Pancreas (tissue), 10 donors: ENCODE data around the gene PRPS1. TPM values are rescaled to one million over a fixed set of nuclear protein-coding genes. Genes with fewer than 3 reads are reported as not detected.

Experiments used
- ATAC-seq, 4 donors: fragments of 200-7000 bp; cut with Tn5 transposase; one replicate each; pipeline versions ENCODE4 v1.8.0 to v1.9.1; 2020; ENCODE audit warnings: mild to moderate bottlenecking in 4 of 4, moderate library complexity in 4 of 4
- DNase-seq, 6 donors: peaks; one replicate each; pipeline ENCODE4 v3.0.0-alpha.2; 2020
- FAIRE-seq: peaks from 2 replicates; lab custom pipeline; 2012; peaks lifted over from hg19 to GRCh38; lab: Jason Lieb, UNC
- H3K27ac ChIP-seq, 4 donors: fragments of 200-600 bp; sonication (generic); 1 replicate in 3 of 4; 2 replicates in 1 of 4; pipeline versions ENCODE4 v1.5.0 to v1.8.0; 2020
- H3K27me3 ChIP-seq, 4 donors: fragments of 200-600 bp; one replicate each; pipeline ENCODE4 v1.8.0; 2021
- H3K36me3 ChIP-seq, 3 donors: fragments of 200-600 bp; sonication (generic) in 1 of 3; one replicate each; pipeline versions ENCODE4 v1.5.0 to v1.8.0; 2020 to 2021
- H3K4me1 ChIP-seq, 3 donors: fragments of 200-600 bp; one replicate each; pipeline ENCODE4 v1.8.0; 2021
- H3K4me3 ChIP-seq, 4 donors: fragments of 200-600 bp; sonication (generic) in 2 of 4; one replicate each; pipeline versions ENCODE4 v1.5.0 to v1.8.0; 2020 to 2021
- H3K9me3 ChIP-seq, 4 donors: fragments of 200-600 bp; one replicate each; pipeline ENCODE4 v1.8.0; 2021
- WGBS, 2 donors: extraction: QIAGEN DNeasy Blood & Tissue Kit; methylation state at CpG; one replicate each; pipeline ENCODE4 v1.1.7; 2013; 5-methylcytosine and 5-hydroxymethylcytosine counted together
- intact Hi-C, 3 donors: fragments of 100-400 bp; cut with DNase I; formaldehyde crosslinking; loops; one replicate each; pipeline versions ENCODE4 v1.11.1 to v1.14.2; 2022
- polyA plus RNA-seq, 2 donors: library from polyadenylated mRNA; stranded (reverse); fragments of 200-250 nt; gene quantifications; one replicate each; pipeline ENCODE4 v1.2.3, GENCODE V29; 2013
- total RNA-seq, 6 donors: library from RNA; stranded (reverse); fragmentation: NEBNext Ultra II Directional in 4 of 6; extraction: Animal tissue kit (Norgen Biotek cat#: 25700) in 4 of 6; gene quantifications; one replicate each; pipeline versions ENCODE4 v1.2.1 to v1.2.4, GENCODE V29; 2021 to 2023
- TF ChIP-seq, protein P1 (sequence below), 4 donors: fragments of 200-600 bp; sonication (generic) in 3 of 4; IDR thresholded peaks; one replicate each; pipeline versions ENCODE4 v1.5.0 to v1.8.0; 2021; ENCODE audit warnings: antibody characterized with exemption in 4 of 4
- donor health status: healthy with polysubstance abuse.
- donor health status: DM: no; HTN: no; CAD: no; lungs with moderate emphysema.
- donor health status: DM: no; HTN: no; CAD: no.
- donor health status: control.
- donor health status: control.
- donor health status: Bipolar disorder and iron deficiency.
- donor health status: DM: yes; HTN: yes; CAD: no.
- donor health status: DM: no; HTN: no; CAD: no.
- donor health status: DM: no; HTN: no; CAD: no.
- donor health status: DM: yes; HTN: yes; CAD: no.

The PRPS1 gene
- total and polyA plus RNA-seq, 8 donors: 5.9 to 22.8 (median 14.1) TPM

DNA sequence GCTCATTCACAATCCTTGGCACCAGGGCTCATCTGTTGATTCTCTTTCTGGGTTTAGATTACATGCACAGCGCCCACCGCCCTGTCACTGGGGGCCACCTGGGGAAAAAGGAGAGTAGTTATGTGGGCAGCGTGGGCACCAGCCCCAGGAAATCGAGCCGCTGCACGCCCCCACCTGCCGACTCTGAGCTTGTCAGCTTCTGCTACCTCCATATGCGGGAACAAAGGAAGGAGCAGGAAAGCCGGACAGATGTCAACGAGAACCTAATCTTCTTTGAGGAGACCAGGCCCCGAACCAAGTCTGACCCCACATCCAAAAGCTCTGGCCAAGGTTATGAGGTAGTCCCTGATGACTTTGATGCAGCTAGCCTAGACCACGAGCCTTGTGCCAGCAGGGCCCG lies 31.0 kb upstream of the PRPS1 start:
- Histone ChIP-seq H3K9me3 (no peaks in the 10 kb centered on the region), H3K36me3 (no peaks in the 10 kb centered on the region), H3K4me3 (no peak overlapping the region), H3K27me3 (peaks cover 0 to 3% (median 0%) of the 10 kb centered on the region in 4 donors), H3K4me1 (no peaks in the 10 kb centered on the region), H3K27ac (no peak overlapping the region)
- WGBS, 2 donors: 87 to 91% methylated on average over 13 of the region's 13 CpGs
- DNase-seq (no peak), FAIRE-seq (no peak), ATAC-seq (no peak)
- intact Hi-C loops: no loop called here
- TF ChIP-seq, protein P1, sequence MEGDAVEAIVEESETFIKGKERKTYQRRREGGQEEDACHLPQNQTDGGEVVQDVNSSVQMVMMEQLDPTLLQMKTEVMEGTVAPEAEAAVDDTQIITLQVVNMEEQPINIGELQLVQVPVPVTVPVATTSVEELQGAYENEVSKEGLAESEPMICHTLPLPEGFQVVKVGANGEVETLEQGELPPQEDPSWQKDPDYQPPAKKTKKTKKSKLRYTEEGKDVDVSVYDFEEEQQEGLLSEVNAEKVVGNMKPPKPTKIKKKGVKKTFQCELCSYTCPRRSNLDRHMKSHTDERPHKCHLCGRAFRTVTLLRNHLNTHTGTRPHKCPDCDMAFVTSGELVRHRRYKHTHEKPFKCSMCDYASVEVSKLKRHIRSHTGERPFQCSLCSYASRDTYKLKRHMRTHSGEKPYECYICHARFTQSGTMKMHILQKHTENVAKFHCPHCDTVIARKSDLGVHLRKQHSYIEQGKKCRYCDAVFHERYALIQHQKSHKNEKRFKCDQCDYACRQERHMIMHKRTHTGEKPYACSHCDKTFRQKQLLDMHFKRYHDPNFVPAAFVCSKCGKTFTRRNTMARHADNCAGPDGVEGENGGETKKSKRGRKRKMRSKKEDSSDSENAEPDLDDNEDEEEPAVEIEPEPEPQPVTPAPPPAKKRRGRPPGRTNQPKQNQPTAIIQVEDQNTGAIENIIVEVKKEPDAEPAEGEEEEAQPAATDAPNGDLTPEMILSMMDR (IDR thresholded peaks at IDR 0.05): no peak

DNA sequence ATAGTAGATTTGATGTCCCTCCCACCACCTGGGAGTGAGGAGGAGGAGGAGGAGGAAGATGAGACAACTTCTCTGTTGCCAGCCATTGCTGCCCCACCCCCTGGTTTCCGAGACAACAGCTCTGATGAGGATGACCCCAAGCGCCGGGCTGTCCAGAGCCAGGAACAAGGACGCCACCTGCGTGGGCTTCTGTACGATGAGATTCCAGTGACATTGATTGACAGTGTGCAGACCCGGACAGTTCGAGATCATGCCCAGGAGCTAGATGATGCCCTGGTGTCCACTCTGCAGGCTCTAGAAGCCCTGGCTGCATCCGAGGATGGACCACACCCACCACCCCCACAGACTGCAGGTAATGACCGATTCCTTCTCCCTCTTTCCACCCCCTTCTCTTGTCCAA lies 30.5 kb upstream of the PRPS1 start:
- peaks cover 0 to 3% (median 0%) of the 10 kb centered on the region in 4 donors for H3K27me3 ChIP-seq
- no peaks in the 10 kb centered on the region for H3K36me3 ChIP-seq
- no peaks in the 10 kb centered on the region for H3K4me1 ChIP-seq
- ATAC-seq (no peak), FAIRE-seq (no peak), DNase-seq (no peak)
- intact Hi-C loops: no loop called here
- H3K27ac ChIP-seq: no peak overlapping the region
- TF ChIP-seq, protein P1 (IDR thresholded peaks at IDR 0.05): no peak
- H3K9me3 ChIP-seq: no peaks in the 10 kb centered on the region
- no peak overlapping the region for H3K4me3 ChIP-seq
- WGBS, 2 donors: 83 to 90% methylated on average over 10 of the region's 10 CpGs

DNA sequence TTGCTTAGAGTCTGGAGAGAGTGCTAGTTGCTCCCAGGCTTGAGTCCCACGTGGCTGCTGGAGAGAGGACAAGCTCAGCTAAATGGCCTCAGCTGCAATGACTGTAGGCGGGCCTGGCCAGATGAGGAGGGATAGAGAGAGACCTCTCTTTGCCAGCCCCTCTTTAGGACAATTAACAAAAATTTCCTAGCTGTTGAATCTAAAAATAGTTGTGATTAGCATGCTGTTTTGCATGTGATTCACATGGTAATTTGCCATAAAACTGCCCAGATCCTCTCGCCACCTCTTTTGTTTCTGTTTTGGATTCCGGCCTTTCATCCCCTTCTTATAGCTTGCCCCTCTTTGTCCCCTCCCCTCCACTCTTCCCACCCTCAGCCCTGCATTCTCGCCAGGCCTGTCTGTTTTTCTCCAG lies 28.9 kb upstream of the PRPS1 start:
- 78% methylated on average over 5 of the region's 5 CpGs for WGBS, 2 donors
- intact Hi-C loops: no loop called here
- no peaks in the 10 kb centered on the region for H3K4me1 ChIP-seq
- H3K27ac ChIP-seq: no peak overlapping the region
- H3K27me3 ChIP-seq: no peaks in the 10 kb centered on the region
- TF ChIP-seq, protein P1 (IDR thresholded peaks at IDR 0.05): no peak
- no peak for DNase-seq
- FAIRE-seq: no peak
- no peak overlapping the region for H3K4me3 ChIP-seq
- ATAC-seq: no peak
- H3K36me3 ChIP-seq: no peaks in the 10 kb centered on the region
- H3K9me3 ChIP-seq: no peaks in the 10 kb centered on the region

DNA sequence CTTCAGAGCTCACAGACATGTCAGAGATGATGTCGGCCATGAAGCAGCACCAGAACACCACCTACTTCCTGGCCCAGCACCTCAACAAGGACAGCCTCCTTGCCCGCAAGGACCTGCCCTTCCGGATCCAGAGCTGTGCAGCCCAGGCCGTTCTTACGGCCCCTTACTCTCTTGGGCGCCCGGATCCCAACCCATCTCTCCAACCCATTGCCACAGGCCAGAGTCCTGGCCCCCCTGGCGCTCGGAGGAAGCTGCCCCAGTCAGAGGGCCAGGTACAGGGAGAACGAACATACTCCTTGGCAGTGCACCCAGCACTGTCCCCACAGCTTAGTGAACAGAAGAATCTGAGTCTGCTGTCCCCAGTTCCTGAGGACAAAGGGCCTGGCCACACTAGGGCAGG lies 27.9 kb upstream of the PRPS1 start:
- no peak for FAIRE-seq
- H3K4me1 ChIP-seq: no peaks in the 10 kb centered on the region
- no peak overlapping the region for H3K27ac ChIP-seq
- no peak for DNase-seq
- H3K4me3 ChIP-seq: no peak overlapping the region
- no peaks in the 10 kb centered on the region for H3K27me3 ChIP-seq
- intact Hi-C loops: no loop called here
- no peak for ATAC-seq
- TF ChIP-seq, protein P1 (IDR thresholded peaks at IDR 0.05): no peak
- WGBS, 2 donors: 82 to 90% methylated on average over 10 of the region's 10 CpGs
- no peaks in the 10 kb centered on the region for H3K9me3 ChIP-seq
- H3K36me3 ChIP-seq: no peaks in the 10 kb centered on the region

- DNase-seq (peak in 1 of 6 donors; percentile 57), ATAC-seq (no peak), FAIRE-seq (no peak)
- H3K36me3 ChIP-seq: no peaks in the 10 kb centered on the region
- TF ChIP-seq, protein P1 (IDR thresholded peaks at IDR 0.05): no peak
- WGBS, 2 donors: 75 to 83% methylated on average over 11 of the region's 11 CpGs
- H3K4me3 ChIP-seq: no peak overlapping the region
- no peaks in the 10 kb centered on the region for H3K9me3 ChIP-seq
- no peak overlapping the region for H3K27ac ChIP-seq
- no peaks in the 10 kb centered on the region for H3K4me1 ChIP-seq
- intact Hi-C loops: no loop called here
- H3K27me3 ChIP-seq: no peaks in the 10 kb centered on the region
Observed at GRCh38 chrX:107601326-107601725, 27.0 kb upstream of the PRPS1 start.
